Gastroesophageal sphincter (tissue), 4 donors: ENCODE data around the gene SPINT2. TPM values are rescaled to one million over a fixed set of nuclear protein-coding genes. Genes with fewer than 3 reads are reported as not detected.

Source experiments
- ATAC-seq: fragments of 150-250 bp; one replicate; pipeline ENCODE4 v1.9.1; 2016; ENCODE audit warnings: mild to moderate bottlenecking, moderate library complexity
- H3K27ac ChIP-seq, 4 donors: fragments of 200-600 bp; sonication (generic) in 3 of 4; 1 replicate in 3 of 4; 2 replicates in 1 of 4; pipeline ENCODE4 v1.5.1; 2016 to 2019
- H3K27me3 ChIP-seq: fragments of 200-600 bp; sonication (generic); one replicate; pipeline ENCODE4 v1.5.1; 2019
- H3K36me3 ChIP-seq, 2 donors: fragments of 200-600 bp; sonication (generic); one replicate each; pipeline ENCODE4 v1.5.1; 2019; ENCODE audit warnings: control low read depth in 1 of 2
- H3K4me1 ChIP-seq, 3 donors: fragments of 200-600 bp; sonication (generic); 1 replicate in 2 of 3; 2 replicates in 1 of 3; pipeline ENCODE4 v1.5.1; 2016 to 2019; ENCODE audit warnings: control low read depth in 2 of 3
- H3K4me3 ChIP-seq, 2 donors: fragments of 200-600 bp; sonication (generic); one replicate each; pipeline ENCODE4 v1.5.1; 2019; ENCODE audit warnings: mild to moderate bottlenecking in 1 of 2, moderate library complexity in 1 of 2
- H3K9me3 ChIP-seq, 3 donors: fragments of 200-600 bp; sonication (generic); one replicate each; pipeline ENCODE4 v1.5.1; 2017 to 2019; ENCODE audit warnings: control low read depth in 2 of 3
- EP300 ChIP-seq: sonication (generic); formaldehyde crosslinking; IDR thresholded peaks from one replicate; pipeline ENCODE4 v1.6.1; 2017; ENCODE audit warnings: antibody characterized with exemption, mild to moderate bottlenecking
- POLR2A ChIP-seq, 2 donors: fragments of 450-650 bp; IDR thresholded peaks; one replicate each; pipeline ENCODE4 v1.6.1; 2017; ENCODE audit warnings: antibody characterized with exemption in 2 of 2, mild to moderate bottlenecking in 2 of 2, moderate library complexity in 1 of 2
- POLR2AphosphoS5 ChIP-seq: sonication (generic); formaldehyde crosslinking; IDR thresholded peaks from one replicate; pipeline ENCODE4 v1.6.1; 2017; ENCODE audit warnings: antibody characterized with exemption
- WGBS, 2 donors: methylation state at CpG; one replicate each; pipeline ENCODE4 v1.1.5; 2018; ENCODE audit warnings: low coverage in 1 of 2; 5-methylcytosine and 5-hydroxymethylcytosine counted together
- total RNA-seq, 4 donors: library from RNA; depleted of rRNA; stranded (reverse); fragments of >200 nt; gene quantifications; one replicate each; pipeline ENCODE4 v1.1.0, GENCODE V29; 2016
- TF ChIP-seq, protein P1 (sequence below), 4 experiments: fragments of 200-600 bp in 2 of 4; fragments of 450-650 bp in 2 of 4; sonication (generic) in 1 of 4; IDR thresholded peaks; one replicate each; pipeline ENCODE4 v1.5.1; 2017 to 2019; ENCODE audit warnings: antibody characterized with exemption in 4 of 4, mild to moderate bottlenecking in 2 of 4, moderate library complexity in 2 of 4

Gene SPINT2
- total RNA-seq, 4 donors from 2014 or later = 2.1 to 51.7 (median 10.9) TPM

DNA sequence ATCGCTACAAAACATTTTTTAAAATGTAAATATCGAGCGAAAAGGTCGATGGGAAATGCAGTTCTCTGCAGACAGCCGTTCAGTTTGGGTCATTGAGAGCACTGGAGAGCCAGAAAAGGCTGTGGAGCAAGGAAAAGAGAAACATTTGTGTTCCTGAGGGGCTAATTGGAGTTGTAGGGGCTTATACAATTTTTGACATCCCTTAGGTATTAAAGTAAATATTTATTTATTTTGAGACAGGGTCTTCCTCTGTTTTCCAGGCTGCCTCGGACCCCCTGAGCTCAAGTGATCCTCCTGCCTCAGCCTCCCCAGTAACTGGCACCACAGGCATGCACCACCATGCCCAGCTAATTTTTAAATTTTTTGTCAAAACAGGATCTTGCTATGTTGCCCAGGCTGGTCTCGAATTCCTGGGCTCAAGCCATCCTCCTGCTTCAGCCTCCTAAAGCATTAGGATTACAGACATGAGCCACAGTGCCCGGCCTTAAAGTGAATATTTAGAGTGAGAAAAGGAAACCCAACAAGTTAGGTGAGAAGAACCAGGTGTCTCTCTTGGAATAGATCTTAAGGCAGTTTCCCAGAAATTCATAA is 52.2 kb downstream of the SPINT2 start:
- no peak for TF ChIP-seq POLR2A (IDR thresholded peaks at IDR 0.05)
- TF ChIP-seq EP300 = no peak
- TF ChIP-seq POLR2AphosphoS5 = no peak
- TF ChIP-seq, protein P1, sequence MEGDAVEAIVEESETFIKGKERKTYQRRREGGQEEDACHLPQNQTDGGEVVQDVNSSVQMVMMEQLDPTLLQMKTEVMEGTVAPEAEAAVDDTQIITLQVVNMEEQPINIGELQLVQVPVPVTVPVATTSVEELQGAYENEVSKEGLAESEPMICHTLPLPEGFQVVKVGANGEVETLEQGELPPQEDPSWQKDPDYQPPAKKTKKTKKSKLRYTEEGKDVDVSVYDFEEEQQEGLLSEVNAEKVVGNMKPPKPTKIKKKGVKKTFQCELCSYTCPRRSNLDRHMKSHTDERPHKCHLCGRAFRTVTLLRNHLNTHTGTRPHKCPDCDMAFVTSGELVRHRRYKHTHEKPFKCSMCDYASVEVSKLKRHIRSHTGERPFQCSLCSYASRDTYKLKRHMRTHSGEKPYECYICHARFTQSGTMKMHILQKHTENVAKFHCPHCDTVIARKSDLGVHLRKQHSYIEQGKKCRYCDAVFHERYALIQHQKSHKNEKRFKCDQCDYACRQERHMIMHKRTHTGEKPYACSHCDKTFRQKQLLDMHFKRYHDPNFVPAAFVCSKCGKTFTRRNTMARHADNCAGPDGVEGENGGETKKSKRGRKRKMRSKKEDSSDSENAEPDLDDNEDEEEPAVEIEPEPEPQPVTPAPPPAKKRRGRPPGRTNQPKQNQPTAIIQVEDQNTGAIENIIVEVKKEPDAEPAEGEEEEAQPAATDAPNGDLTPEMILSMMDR (IDR thresholded peaks at IDR 0.05) = no peak
- H3K4me1 ChIP-seq = peaks cover 0 to 53% (median 21%) of the 10 kb centered on the region in 3 donors
- no peaks in the 10 kb centered on the region for H3K9me3 ChIP-seq
- no peak for ATAC-seq
- no peaks in the 10 kb centered on the region for H3K36me3 ChIP-seq
- peaks cover 15% of the 10 kb centered on the region for H3K27me3 ChIP-seq
- peak overlapping the region; percentile 45 to 88 (median 82) for H3K27ac ChIP-seq
- peak overlapping the region; percentile 15 to 61 for H3K4me3 ChIP-seq
- 30 to 33% methylated on average over 7 to 8 of the region's 8 CpGs for WGBS, 2 donors

DNA sequence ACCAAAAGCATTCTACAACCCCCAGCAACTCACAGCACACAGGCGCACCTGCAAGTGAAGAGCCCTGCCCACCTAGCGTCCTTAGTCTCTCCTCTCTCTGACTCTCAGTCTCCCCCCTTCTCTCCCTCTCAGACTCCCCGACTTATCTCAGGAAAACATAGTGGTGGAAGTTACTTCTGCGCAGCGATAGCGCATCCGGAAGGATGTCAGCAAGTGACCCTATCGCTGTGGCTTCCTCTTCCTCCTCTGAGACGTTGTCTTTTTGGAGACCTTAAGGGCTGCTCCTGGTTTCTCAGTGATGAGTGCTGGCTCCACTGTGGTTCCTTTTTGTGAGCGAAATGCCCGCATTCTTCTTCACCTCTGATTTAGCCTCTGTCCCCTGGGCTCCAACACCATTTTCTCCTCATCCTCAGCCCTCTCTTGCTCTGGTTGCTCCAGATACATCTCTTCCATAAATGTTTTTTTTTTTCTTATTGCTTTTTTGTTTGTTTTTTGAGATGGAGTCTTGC is 52.8 kb downstream of the SPINT2 start:
- Histone ChIP-seq H3K4me3 (peak overlapping the region in 1 of 2 donors; percentile 1), H3K27me3 (peaks cover 15% of the 10 kb centered on the region), H3K4me1 (peaks cover 0 to 58% (median 24%) of the 10 kb centered on the region in 3 donors), H3K36me3 (no peaks in the 10 kb centered on the region), H3K9me3 (no peaks in the 10 kb centered on the region), H3K27ac (peak overlapping the region in 2 of 4 donors; percentile 82)
- ATAC-seq = no peak
- WGBS, 2 donors = 66 to 74% methylated on average over 3 to 11 of the region's 11 CpGs
- TF ChIP-seq EP300 = no peak
- TF ChIP-seq, protein P1 (IDR thresholded peaks at IDR 0.05) = no peak
- TF ChIP-seq POLR2A (IDR thresholded peaks at IDR 0.05) = no peak
- no peak for TF ChIP-seq POLR2AphosphoS5

DNA sequence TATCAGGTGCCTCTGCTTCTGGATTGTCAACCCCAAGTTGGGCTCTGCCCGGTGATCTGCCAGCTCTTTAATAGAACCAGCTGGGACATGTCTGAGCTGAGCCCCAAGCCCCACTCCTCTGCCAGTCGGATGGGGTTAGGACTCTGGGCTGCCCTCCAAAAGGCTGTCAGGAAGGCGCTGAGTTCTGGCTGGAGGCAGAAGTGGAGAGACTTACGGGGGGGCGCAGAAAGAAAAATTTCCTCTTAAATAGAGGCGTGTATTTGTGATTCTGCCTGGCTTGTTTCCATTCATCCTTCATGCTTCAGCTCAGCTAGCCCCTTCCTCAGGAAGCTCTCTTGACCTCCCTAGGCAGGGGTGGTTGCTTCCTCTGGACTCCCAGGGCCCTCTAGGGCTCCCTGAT is 54.3 kb downstream of the SPINT2 start:
- Histone ChIP-seq H3K4me1 (peaks cover 0 to 62% (median 24%) of the 10 kb centered on the region in 3 donors), H3K9me3 (no peaks in the 10 kb centered on the region), H3K27me3 (peaks cover 15% of the 10 kb centered on the region), H3K36me3 (no peaks in the 10 kb centered on the region), H3K27ac (peak overlapping the region in 3 of 4 donors; percentile 74 to 77 (median 77)), H3K4me3 (no peak overlapping the region)
- WGBS, 2 donors = 22 to 40% methylated on average over 3 to 5 of the region's 6 CpGs
- TF ChIP-seq, protein P1 (IDR thresholded peaks at IDR 0.05) = no peak
- TF ChIP-seq POLR2AphosphoS5 = no peak
- ATAC-seq = no peak

DNA sequence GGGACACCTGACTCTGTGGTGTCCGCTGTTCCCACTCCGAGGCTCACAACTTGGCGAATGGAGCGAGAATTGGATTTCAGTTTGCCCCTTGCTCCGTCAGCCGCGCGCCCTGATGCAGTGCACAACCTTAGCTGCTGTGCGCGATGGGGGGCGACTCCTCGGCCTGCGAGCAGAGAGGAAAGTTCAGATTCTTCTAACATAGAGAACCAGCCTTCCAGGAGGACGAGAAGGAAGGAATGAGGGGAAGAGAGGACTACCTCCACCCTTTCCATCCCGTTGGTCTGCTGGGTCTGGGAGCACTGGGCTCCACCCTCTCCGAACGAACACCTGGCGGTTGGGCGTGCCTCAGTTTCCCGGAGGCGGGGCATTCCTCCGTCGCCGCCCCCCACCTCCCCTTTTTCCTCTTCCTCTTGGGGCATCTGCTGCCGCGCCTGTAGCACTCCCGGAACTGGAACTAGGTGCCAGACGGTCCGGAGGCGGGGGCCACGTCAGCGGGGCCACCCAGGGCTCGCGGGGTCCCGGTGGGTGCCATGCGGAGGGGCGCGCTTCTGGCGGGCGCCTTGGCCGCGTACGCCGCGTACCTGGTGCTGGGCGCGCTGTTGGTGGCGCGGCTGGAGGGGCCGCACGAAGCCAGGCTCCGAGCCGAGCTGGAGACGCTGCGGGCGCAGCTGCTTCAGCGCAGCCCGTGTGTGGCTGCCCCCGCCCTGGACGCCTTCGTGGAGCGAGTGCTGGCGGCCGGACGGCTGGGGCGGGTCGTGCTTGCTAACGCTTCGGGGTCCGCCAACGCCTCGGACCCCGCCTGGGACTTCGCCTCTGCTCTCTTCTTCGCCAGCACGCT is 55.3 kb downstream of the SPINT2 start, which contains the start of gene KCNK6:
TSS of gene KCNK6 (plus strand) at position 425 of the 838 bp plus-strand sequence. CDS start at position 531, 106 bp downstream.
- no peaks in the 10 kb centered on the region for H3K9me3 ChIP-seq
- H3K27me3 ChIP-seq = peaks cover 15% of the 10 kb centered on the region
- H3K36me3 ChIP-seq = peaks cover 0 to 5% of the 10 kb centered on the region in 2 donors
- 0% methylated on average over 4 of the region's 76 CpGs; no CpG with 5 or more reads in 1 of the 2 donors for WGBS, 2 donors
- ATAC-seq = no peak
- peak within 1 kb of the TSS; percentile 57 to 74 for H3K4me3 ChIP-seq
- TF ChIP-seq, protein P1 (IDR thresholded peaks at IDR 0.05) = no peak
- peak in 1 of 2 donors; percentile 26 for TF ChIP-seq POLR2A (IDR thresholded peaks at IDR 0.05)
- H3K4me1 ChIP-seq = peaks cover 0 to 62% (median 24%) of the 10 kb centered on the region in 3 donors
- H3K27ac ChIP-seq = peak within 1 kb of the TSS in 3 of 4 donors; percentile 77 to 82 (median 77)
